Thyroid gland (tissue), 4 donors: Measurements from ENCODE around the gene GRK1.

Source experiments
- CTCF ChIP-seq, 6 experiments: fragments of 200-600 bp in 3 of 6; fragments of 450-650 bp in 3 of 6; sonication (generic) in 3 of 6; IDR thresholded peaks; one replicate each; pipeline ENCODE4 v1.5.1; 2016 to 2019; ENCODE audit warnings: antibody characterized with exemption in 6 of 6, mild to moderate bottlenecking in 2 of 6, inconsistent platforms in 1 of 6, moderate library complexity in 1 of 6
- POLR2A ChIP-seq, 2 donors: fragments of 450-650 bp; IDR thresholded peaks; one replicate each; pipeline ENCODE4 v1.6.1; 2017; ENCODE audit warnings: antibody characterized with exemption in 2 of 2, mild to moderate bottlenecking in 2 of 2, moderate library complexity in 1 of 2

- no peak for TF ChIP-seq CTCF (IDR thresholded peaks at IDR 0.05)
- TF ChIP-seq POLR2A (IDR thresholded peaks at IDR 0.05) = no peak
These were observed 46.8 kb upstream of the GRK1 start for GRCh38 chr13:113620036-113620796.
